Calu3 (cell line): ENCODE data around the gene DDC. TPM values are rescaled to one million over a fixed set of nuclear protein-coding genes. Genes with fewer than 3 reads are reported as not detected.

Experiments used
- BruUV-seq: library from RNA; stranded (reverse); fragments of 400-500 nt; replicated peaks from 2 replicates; lab custom pipeline; 2021; lab: Mats Ljungman, UMichigan
- CTCF ChIA-PET: fragments of 300-600 bp; sonication (Branson Sonifier 250); formaldehyde crosslinking; loops from one replicate; lab custom pipeline; 2022; ENCODE audit warnings: antibody characterized with exemption; lab: Charles Lee
- DNase-seq: peaks from one replicate; pipeline ENCODE4 v3.0.0; 2022
- H3K27ac Mint-ChIP-seq: one replicate; pipeline ENCODE4 v1.8.0; 2022; ENCODE audit warnings: mixed read lengths; ENCODE audit not compliant: unreplicated experiment
- H3K27me3 Mint-ChIP-seq: one replicate; pipeline ENCODE4 v1.8.0; 2022; ENCODE audit warnings: mixed read lengths; ENCODE audit not compliant: unreplicated experiment
- H3K36me3 Mint-ChIP-seq: one replicate; pipeline ENCODE4 v1.8.0; 2022; ENCODE audit warnings: mild to moderate bottlenecking, moderate library complexity, mixed read lengths; ENCODE audit not compliant: insufficient read depth, unreplicated experiment
- H3K4me1 Mint-ChIP-seq: one replicate; pipeline ENCODE4 v1.8.0; 2022; ENCODE audit warnings: mild to moderate bottlenecking, low read depth, mixed read lengths; ENCODE audit not compliant: unreplicated experiment
- H3K4me3 Mint-ChIP-seq: one replicate; pipeline ENCODE4 v1.8.0; 2022; ENCODE audit warnings: mild to moderate bottlenecking, low read depth, moderate library complexity, mixed read lengths; ENCODE audit not compliant: unreplicated experiment
- H3K9me3 Mint-ChIP-seq: one replicate; pipeline ENCODE4 v1.8.0; 2022; ENCODE audit warnings: low read depth, mixed read lengths; ENCODE audit not compliant: unreplicated experiment
- CTCF ChIP-seq: fragments of 200-600 bp; IDR thresholded peaks from one replicate; pipeline ENCODE4 v1.8.0; 2022; ENCODE audit warnings: antibody characterized with exemption; ENCODE audit not compliant: unreplicated experiment
- intact Hi-C: fragments of 100-400 bp; cut with micrococcal nuclease; formaldehyde crosslinking; loops from one replicate; pipeline ENCODE4 v1.10.0; 2022; ENCODE audit not compliant: unreplicated experiment
- total RNA-seq: library from RNA; stranded (reverse); gene quantifications from 2 replicates; pipeline ENCODE4 v1.2.3, GENCODE V29; 2022

The DDC gene
- total RNA-seq, 1 experiment from 2014 or later, result 3.7 TPM

- peaks cover 21% of the 10 kb centered on the region for H3K4me1 Mint-ChIP-seq
- intact Hi-C loops, result no loop called here
- H3K27ac Mint-ChIP-seq, result no peak overlapping the region
- CTCF ChIA-PET, result no interaction called here
- H3K4me3 Mint-ChIP-seq, result no peak overlapping the region
- peaks cover 5% of the 10 kb centered on the region for H3K36me3 Mint-ChIP-seq
- TF ChIP-seq CTCF, result no peak
- no peaks in the 10 kb centered on the region for H3K27me3 Mint-ChIP-seq
- no peaks in the 10 kb centered on the region for H3K9me3 Mint-ChIP-seq
- no peak for DNase-seq
- no TSS peak for BruUV-seq
Observed at GRCh38 chr7:50560865-50561351, 4.3 kb downstream of the DDC start.

GRCh38 chr7:50559881-50560280, 5.3 kb downstream of the DDC start:
- H3K27ac Mint-ChIP-seq, result no peak overlapping the region
- no peak overlapping the region for H3K4me3 Mint-ChIP-seq
- no peak for DNase-seq
- no peak for TF ChIP-seq CTCF
- no TSS peak for BruUV-seq
- H3K27me3 Mint-ChIP-seq, result no peaks in the 10 kb centered on the region
- H3K4me1 Mint-ChIP-seq, result peaks cover 11% of the 10 kb centered on the region
- intact Hi-C loops, result no loop called here
- H3K9me3 Mint-ChIP-seq, result no peaks in the 10 kb centered on the region
- H3K36me3 Mint-ChIP-seq, result no peaks in the 10 kb centered on the region
- CTCF ChIA-PET, result no interaction called here

- CTCF ChIA-PET, result no interaction called here
- H3K4me3 Mint-ChIP-seq, result no peak overlapping the region
- peak overlapping the region; percentile 10 for H3K27ac Mint-ChIP-seq
- DNase-seq, result no peak
- no TSS peak for BruUV-seq
- TF ChIP-seq CTCF, result no peak
- intact Hi-C loops, result no loop called here
- H3K9me3 Mint-ChIP-seq, result no peaks in the 10 kb centered on the region
- H3K36me3 Mint-ChIP-seq, result no peaks in the 10 kb centered on the region
- no peaks in the 10 kb centered on the region for H3K4me1 Mint-ChIP-seq
- H3K27me3 Mint-ChIP-seq, result no peaks in the 10 kb centered on the region
Observed at GRCh38 chr7:50558294-50559053, 6.7 kb downstream of the DDC start.

GRCh38 chr7:50557099-50557498, 8.1 kb downstream of the DDC start:
- no peaks in the 10 kb centered on the region for H3K27me3 Mint-ChIP-seq

More at GRCh38 chr7:50557099-50557498, 8.1 kb downstream of the DDC start:
- no TSS peak for BruUV-seq
- Mint-ChIP-seq H3K4me3 (no peak overlapping the region), H3K9me3 (no peaks in the 10 kb centered on the region), H3K36me3 (no peaks in the 10 kb centered on the region), H3K27ac (no peak overlapping the region), H3K4me1 (no peaks in the 10 kb centered on the region)
- TF ChIP-seq CTCF, result no peak
- DNase-seq, result no peak
- intact Hi-C loops, result no loop called here
- CTCF ChIA-PET, result no interaction called here
